HepG2 (cell line): ENCODE data around the gene CCDC106. TPM values are rescaled to one million over a fixed set of nuclear protein-coding genes. Genes with fewer than 3 reads are reported as not detected.

Experiments
- CHD4 ChIP-seq: fragments of 200-600 bp; sonication (generic); IDR thresholded peaks from 2 replicates; pipeline ENCODE4 v1.7.0; 2017; ENCODE audit warnings: mild to moderate bottlenecking, low read length, borderline replicate concordance
- FOXK1 ChIP-seq: sonication (generic); formaldehyde crosslinking; IDR thresholded peaks from 2 replicates; pipeline ENCODE4 v1.4.0; 2020; ENCODE audit warnings: low read depth, missing genetic modification reagents, borderline replicate concordance
- GLI4 ChIP-seq: sonication (generic); formaldehyde crosslinking; IDR thresholded peaks from 2 replicates; pipeline ENCODE4 v1.5.1; 2020; ENCODE audit warnings: missing genetic modification reagents, mild to moderate bottlenecking, moderate library complexity, borderline replicate concordance
- KLF9 ChIP-seq: IDR thresholded peaks from 2 replicates; pipeline ENCODE4 v1.6.1; 2016; ENCODE audit warnings: low read depth
- NFIB ChIP-seq: sonication (generic); formaldehyde crosslinking; IDR thresholded peaks from 2 replicates; pipeline ENCODE4 v1.9.0; 2021; ENCODE audit warnings: missing genetic modification reagents, mild to moderate bottlenecking, borderline replicate concordance
- NFYB ChIP-seq: sonication (generic); formaldehyde crosslinking; IDR thresholded peaks from 2 replicates; pipeline ENCODE4 v1.4.0; 2020; ENCODE audit warnings: missing genetic modification reagents
- PAX8 ChIP-seq: sonication (generic); formaldehyde crosslinking; IDR thresholded peaks from 2 replicates; pipeline ENCODE4 v1.8.0; 2022; ENCODE audit warnings: mild to moderate bottlenecking, missing genetic modification reagents, borderline replicate concordance
- PHF5A ChIP-seq: IDR thresholded peaks from one replicate; pipeline ENCODE4 v1.6.1; 2018; ENCODE audit warnings: low read depth, missing genetic modification reagents; ENCODE audit not compliant: unreplicated experiment
- RXRB ChIP-seq: IDR thresholded peaks from 2 replicates; pipeline ENCODE4 v1.6.1; 2016; ENCODE audit warnings: borderline replicate concordance, missing genetic modification reagents, missing compliant biosample characterization
- SIN3B ChIP-seq: fragments of 150-350 bp; IDR thresholded peaks from 2 replicates; pipeline ENCODE4 v1.6.1; 2014; ENCODE audit warnings: low read length
- SNAI1 ChIP-seq: sonication (generic); formaldehyde crosslinking; IDR thresholded peaks from 2 replicates; pipeline ENCODE4 v1.5.0; 2020; ENCODE audit warnings: mild to moderate bottlenecking, missing genetic modification reagents, borderline replicate concordance
- SNAPC2 ChIP-seq: sonication (generic); formaldehyde crosslinking; IDR thresholded peaks from 2 replicates; pipeline ENCODE4 v1.8.1; 2022; ENCODE audit warnings: mild to moderate bottlenecking, missing genetic modification reagents
- SOX13 ChIP-seq, 3 experiments: fragments of 450-650 bp in 1 of 3; sonication (generic) in 1 of 3; formaldehyde crosslinking in 1 of 3; IDR thresholded peaks in 2 of 3; conservative IDR thresholded peaks in 1 of 3; 2 replicates each; pipeline versions ENCODE4 v1.5.0 to v1.6.1; 2016 to 2020; ENCODE audit warnings: antibody characterized with exemption in 1 of 3, mild to moderate bottlenecking in 1 of 3, missing compliant biosample characterization in 1 of 3, missing genetic modification reagents in 1 of 3, moderate library complexity in 1 of 3
- TRIM24 ChIP-seq: sonication (generic); formaldehyde crosslinking; IDR thresholded peaks from 2 replicates; pipeline ENCODE4 v1.8.0; 2022; ENCODE audit warnings: mild to moderate bottlenecking, missing genetic modification reagents
- ZFP36 ChIP-seq: fragments of 150-350 bp; IDR thresholded peaks from 2 replicates; pipeline ENCODE4 v1.6.1; 2018; ENCODE audit warnings: borderline replicate concordance, low read length, low read depth; ENCODE audit not compliant: partially characterized antibody
- ZNF143 ChIP-seq: sonication (generic); formaldehyde crosslinking; IDR thresholded peaks from 2 replicates; pipeline ENCODE4 v1.4.0; 2020; ENCODE audit warnings: missing genetic modification reagents
- ZNF234 ChIP-seq: sonication (generic); formaldehyde crosslinking; conservative IDR thresholded peaks from 2 replicates; pipeline ENCODE4 v1.5.1; 2020; ENCODE audit warnings: mild to moderate bottlenecking, missing genetic modification reagents
- ZNF256 ChIP-seq: sonication (generic); formaldehyde crosslinking; conservative IDR thresholded peaks from 2 replicates; pipeline ENCODE4 v1.4.0; 2020; ENCODE audit warnings: missing genetic modification reagents
- ZNF296 ChIP-seq: sonication (generic); formaldehyde crosslinking; conservative IDR thresholded peaks from 2 replicates; pipeline ENCODE4 v1.5.0; 2020; ENCODE audit warnings: mild to moderate bottlenecking, missing genetic modification reagents
- ZNF33A ChIP-seq: sonication (generic); formaldehyde crosslinking; IDR thresholded peaks from 2 replicates; pipeline ENCODE4 v1.5.1; 2020; ENCODE audit warnings: missing genetic modification reagents, mild to moderate bottlenecking, moderate library complexity, borderline replicate concordance
- ZNF367 ChIP-seq: sonication (generic); formaldehyde crosslinking; IDR thresholded peaks from 2 replicates; pipeline ENCODE4 v1.4.0; 2020; ENCODE audit warnings: missing genetic modification reagents, borderline replicate concordance
- ZNF7 ChIP-seq: IDR thresholded peaks from 2 replicates; pipeline ENCODE4 v1.6.1; 2016; ENCODE audit warnings: missing biosample characterization, missing genetic modification reagents
- ZNF841 ChIP-seq: sonication (generic); formaldehyde crosslinking; IDR thresholded peaks from 2 replicates; pipeline ENCODE4 v1.8.1; 2023; ENCODE audit warnings: missing genetic modification reagents, borderline replicate concordance
- polyA plus RNA-seq, 8 experiments: library from polyadenylated mRNA; depleted of rRNA in 3 of 8; stranded (reverse) in 7 of 8; unstranded in 1 of 8; fragments of >200 nt; fragmentation: Illumina TruSeq in 4 of 8; extraction: Trizol in 4 of 8; gene quantifications; 2 replicates each; pipeline versions ENCODE4 v1.2.1 to v1.2.3, GENCODE V29; 2011 to 2016; ENCODE audit warnings: low read depth in 4 of 8, missing spikeins in 1 of 8, mixed read lengths in 1 of 8; ENCODE audit not compliant: insufficient read depth in 1 of 8
- total RNA-seq, 5 experiments: library from RNA; depleted of rRNA; stranded (reverse); fragments of >200 nt; fragmentation: Illumina TruSeq; extraction: Trizol; gene quantifications; 2 replicates each; pipeline ENCODE4 v1.2.3, GENCODE V29; 2016; ENCODE audit warnings: low read depth in 1 of 5
- TF ChIP-seq, protein P1 (sequence below): sonication (generic); formaldehyde crosslinking; IDR thresholded peaks from 2 replicates; pipeline ENCODE4 v1.5.1; 2020; ENCODE audit warnings: mild to moderate bottlenecking, missing genetic modification reagents, borderline replicate concordance
- TF ChIP-seq, protein P2 (sequence below): fragments of 450-650 bp; IDR thresholded peaks from 2 replicates; pipeline ENCODE4 v1.6.1; 2016
- TF ChIP-seq, protein P3 (sequence below): sonication (generic); formaldehyde crosslinking; IDR thresholded peaks from 2 replicates; pipeline ENCODE4 v1.8.0; 2022; ENCODE audit warnings: mild to moderate bottlenecking, missing genetic modification reagents

CCDC106 gene
- total and polyA plus RNA-seq, 2 of the 13 experiments (the other 11 are each of a cell fraction or from before 2014, with no cell fraction given), result 4.7 to 8.8 TPM

DNA sequence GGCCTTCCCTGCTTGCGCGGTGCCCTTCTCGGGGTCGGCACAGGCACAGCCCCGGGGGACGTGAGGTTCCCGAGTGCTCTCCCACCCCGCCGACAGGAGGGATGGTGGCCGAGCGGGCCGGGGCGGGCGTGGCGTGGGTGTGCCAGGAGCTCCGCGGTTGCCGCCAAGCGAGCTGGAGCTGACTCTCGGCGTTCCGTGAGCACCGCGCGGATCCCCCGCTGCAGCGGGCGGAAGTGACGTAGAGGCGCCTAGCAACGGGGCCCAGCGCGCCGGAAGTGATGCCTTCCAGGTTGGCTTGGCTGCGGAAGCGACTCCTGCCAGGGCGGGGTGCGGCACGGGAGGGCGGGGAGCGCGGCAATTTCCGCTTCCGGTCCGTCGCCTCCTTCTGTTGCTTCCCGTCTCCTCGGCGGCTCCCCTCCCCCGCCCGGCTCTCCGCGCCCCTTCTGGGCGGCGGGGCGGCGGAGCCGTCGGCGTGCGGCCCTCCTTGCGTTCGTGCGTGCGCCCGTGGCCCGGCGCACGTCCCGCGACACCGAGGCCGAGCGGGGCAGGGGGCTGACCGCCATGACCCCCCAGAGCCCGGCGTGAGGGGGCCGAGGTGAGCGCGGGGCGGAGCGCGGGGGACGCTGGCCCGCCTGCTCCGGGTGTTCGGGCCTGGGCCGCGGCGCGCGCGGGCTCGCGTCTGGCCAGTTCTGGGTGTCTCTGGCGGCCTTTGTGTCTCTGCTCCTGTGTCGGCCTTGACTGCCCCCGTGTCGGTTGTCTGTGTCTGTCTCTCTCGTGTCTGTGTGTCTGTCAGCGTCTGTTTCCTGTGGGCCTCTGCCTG, 27.0 kb downstream of the CCDC106 start, which contains the start of gene EPN1 (continued):
- no peak for TF ChIP-seq SOX13 (IDR thresholded peaks at IDR 0.05)
- no peak for TF ChIP-seq SOX13 (CRISPR knock-in tag; conservative IDR thresholded peaks at IDR 0.05 in 1 of 2, IDR thresholded peaks at IDR 0.05 in 1 of 2)
- no peak for TF ChIP-seq SNAI1 (CRISPR knock-in tag)
- peak; percentile 49; the same call in 1 of the 2 replicates for TF ChIP-seq SIN3B
- no peak for TF ChIP-seq TRIM24 (CRISPR knock-in tag)
- TF ChIP-seq SNAPC2 (CRISPR knock-in tag), result no peak
- no peak for TF ChIP-seq ZNF256 (CRISPR knock-in tag)
- 0 out of 2 replicates have a peak, but pooled peaks have one; percentile 62 for TF ChIP-seq FOXK1 (CRISPR knock-in tag)
- TF ChIP-seq PHF5A (CRISPR knock-in tag), result peak; percentile 85
- no peak for TF ChIP-seq ZNF296 (CRISPR knock-in tag)
- TF ChIP-seq, protein P1, sequence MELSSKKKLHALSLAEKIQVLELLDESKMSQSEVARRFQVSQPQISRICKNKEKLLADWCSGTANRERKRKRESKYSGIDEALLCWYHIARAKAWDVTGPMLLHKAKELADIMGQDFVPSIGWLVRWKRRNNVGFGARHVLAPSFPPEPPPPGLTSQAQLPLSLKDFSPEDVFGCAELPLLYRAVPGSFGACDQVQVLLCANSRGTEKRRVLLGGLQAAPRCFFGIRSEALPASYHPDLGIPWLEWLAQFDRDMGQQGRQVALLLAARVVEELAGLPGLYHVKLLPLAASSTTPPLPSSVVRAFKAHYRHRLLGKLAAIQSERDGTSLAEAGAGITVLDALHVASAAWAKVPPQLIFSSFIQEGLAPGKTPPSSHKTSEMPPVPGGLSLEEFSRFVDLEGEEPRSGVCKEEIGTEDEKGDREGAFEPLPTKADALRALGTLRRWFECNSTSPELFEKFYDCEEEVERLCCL (CRISPR knock-in tag), result no peak
- no peak for TF ChIP-seq ZFP36
- no peak for TF ChIP-seq NFYB
- 0 out of 2 replicates have a peak, but pooled peaks have one; percentile 31 for TF ChIP-seq ZNF143 (CRISPR knock-in tag)
- TF ChIP-seq, protein P2, sequence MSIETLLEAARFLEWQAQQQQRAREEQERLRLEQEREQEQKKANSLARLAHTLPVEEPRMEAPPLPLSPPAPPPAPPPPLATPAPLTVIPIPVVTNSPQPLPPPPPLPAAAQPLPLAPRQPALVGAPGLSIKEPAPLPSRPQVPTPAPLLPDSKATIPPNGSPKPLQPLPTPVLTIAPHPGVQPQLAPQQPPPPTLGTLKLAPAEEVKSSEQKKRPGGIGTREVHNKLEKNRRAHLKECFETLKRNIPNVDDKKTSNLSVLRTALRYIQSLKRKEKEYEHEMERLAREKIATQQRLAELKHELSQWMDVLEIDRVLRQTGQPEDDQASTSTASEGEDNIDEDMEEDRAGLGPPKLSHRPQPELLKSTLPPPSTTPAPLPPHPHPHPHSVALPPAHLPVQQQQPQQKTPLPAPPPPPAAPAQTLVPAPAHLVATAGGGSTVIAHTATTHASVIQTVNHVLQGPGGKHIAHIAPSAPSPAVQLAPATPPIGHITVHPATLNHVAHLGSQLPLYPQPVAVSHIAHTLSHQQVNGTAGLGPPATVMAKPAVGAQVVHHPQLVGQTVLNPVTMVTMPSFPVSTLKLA, result peak; percentile 38; the same call in 1 of the 2 replicates
- TF ChIP-seq KLF9 (CRISPR knock-in tag), result no peak
- TF ChIP-seq ZNF33A (CRISPR knock-in tag), result no peak
- no peak for TF ChIP-seq NFIB
- no peak for TF ChIP-seq ZNF7 (CRISPR knock-in tag)
- TF ChIP-seq ZNF234 (CRISPR knock-in tag), result no peak; the same call in 1 of the 2 replicates
- TF ChIP-seq PAX8 (CRISPR knock-in tag), result 0 out of 2 replicates have a peak, but pooled peaks have one; percentile 72
- no peak for TF ChIP-seq ZNF367
- TF ChIP-seq, protein P3, sequence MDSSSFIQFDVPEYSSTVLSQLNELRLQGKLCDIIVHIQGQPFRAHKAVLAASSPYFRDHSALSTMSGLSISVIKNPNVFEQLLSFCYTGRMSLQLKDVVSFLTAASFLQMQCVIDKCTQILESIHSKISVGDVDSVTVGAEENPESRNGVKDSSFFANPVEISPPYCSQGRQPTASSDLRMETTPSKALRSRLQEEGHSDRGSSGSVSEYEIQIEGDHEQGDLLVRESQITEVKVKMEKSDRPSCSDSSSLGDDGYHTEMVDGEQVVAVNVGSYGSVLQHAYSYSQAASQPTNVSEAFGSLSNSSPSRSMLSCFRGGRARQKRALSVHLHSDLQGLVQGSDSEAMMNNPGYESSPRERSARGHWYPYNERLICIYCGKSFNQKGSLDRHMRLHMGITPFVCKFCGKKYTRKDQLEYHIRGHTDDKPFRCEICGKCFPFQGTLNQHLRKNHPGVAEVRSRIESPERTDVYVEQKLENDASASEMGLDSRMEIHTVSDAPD (CRISPR knock-in tag), result no peak
- TF ChIP-seq CHD4, result no peak
- peak; percentile 44 for TF ChIP-seq RXRB (CRISPR knock-in tag)
- TF ChIP-seq GLI4 (CRISPR knock-in tag), result no peak
- TF ChIP-seq ZNF841 (CRISPR knock-in tag), result no peak
